H9 (cell line): Measurements from ENCODE around the gene TXLNG. TPM values are rescaled to one million over a fixed set of nuclear protein-coding genes. Genes with fewer than 3 reads are reported as not detected.

Source experiments
- DNase-seq: peaks from one replicate; pipeline ENCODE4 v3.0.0-alpha.2; 2017
- H2AFZ ChIP-seq: one replicate; pipeline ENCODE4 v1.6.1; 2013; ENCODE audit warnings: mild to moderate bottlenecking, low read length, control low read depth, moderate library complexity
- H2AK5ac ChIP-seq: 2 replicates; pipeline ENCODE4 v1.6.1; 2013; ENCODE audit warnings: low read length, control low read depth, mixed read lengths; ENCODE audit not compliant: insufficient read length
- H2BK120ac ChIP-seq: one replicate; pipeline ENCODE4 v1.6.1; 2013; ENCODE audit warnings: low read depth, mild to moderate bottlenecking, low read length, control low read depth, inconsistent platforms; ENCODE audit not compliant: poor library complexity, severe bottlenecking
- H2BK12ac ChIP-seq: 2 replicates; pipeline ENCODE4 v1.6.1; 2013; ENCODE audit warnings: low read length, control low read depth, mixed read lengths, low read depth; ENCODE audit not compliant: insufficient read length
- H2BK15ac ChIP-seq: 2 replicates; pipeline ENCODE4 v1.6.1; 2013; ENCODE audit warnings: low read depth, low read length, control low read depth
- H2BK20ac ChIP-seq: one replicate; pipeline ENCODE4 v1.6.1; 2013; ENCODE audit warnings: low read depth, mild to moderate bottlenecking, low read length, control low read depth, inconsistent platforms; ENCODE audit not compliant: poor library complexity, severe bottlenecking
- H2BK5ac ChIP-seq: 2 replicates; pipeline ENCODE4 v1.6.1; 2013; ENCODE audit warnings: low read length, control low read depth, mixed read lengths; ENCODE audit not compliant: insufficient read length
- H3K14ac ChIP-seq: 2 replicates; pipeline ENCODE4 v1.6.1; 2013; ENCODE audit warnings: low read length, control low read depth; ENCODE audit not compliant: insufficient read depth
- H3K18ac ChIP-seq: 2 replicates; pipeline ENCODE4 v1.6.1; 2013; ENCODE audit warnings: low read depth, mild to moderate bottlenecking, mixed read lengths, low read length, control low read depth; ENCODE audit not compliant: insufficient read length
- H3K23ac ChIP-seq: 2 replicates; pipeline ENCODE4 v1.6.1; 2013; ENCODE audit warnings: low read length, control low read depth, mixed read lengths, low read depth; ENCODE audit not compliant: insufficient read length
- H3K23me2 ChIP-seq: 2 replicates; pipeline ENCODE4 v1.6.1; 2013; ENCODE audit warnings: low read depth, mild to moderate bottlenecking, mixed read lengths, low read length, control low read depth; ENCODE audit not compliant: insufficient read length, poor library complexity, severe bottlenecking
- H3K27ac ChIP-seq: 2 replicates; pipeline ENCODE4 v1.5.1; 2013; ENCODE audit warnings: low read length, control low read depth, mixed read lengths, low read depth; ENCODE audit not compliant: insufficient read length
- H3K27me3 ChIP-seq: 2 replicates; pipeline ENCODE4 v1.6.1; 2013; ENCODE audit warnings: low read length, control low read depth, inconsistent platforms; ENCODE audit not compliant: insufficient read depth
- H3K4ac ChIP-seq: 2 replicates; pipeline ENCODE4 v1.6.1; 2013; ENCODE audit warnings: low read depth, mild to moderate bottlenecking, control low read depth, inconsistent platforms, low read length, moderate library complexity
- H3K4me1 ChIP-seq: 2 replicates; pipeline ENCODE4 v1.6.1; 2013; ENCODE audit warnings: low read length, control low read depth, inconsistent platforms; ENCODE audit not compliant: insufficient read depth
- H3K4me2 ChIP-seq: 2 replicates; pipeline ENCODE4 v1.6.1; 2013; ENCODE audit warnings: low read length, control low read depth, mixed read lengths; ENCODE audit not compliant: insufficient read length, insufficient read depth
- H3K56ac ChIP-seq: 2 replicates; pipeline ENCODE4 v1.6.1; 2013; ENCODE audit warnings: low read depth, mild to moderate bottlenecking, mixed read lengths, low read length, control low read depth; ENCODE audit not compliant: insufficient read length
- H3K79me1 ChIP-seq: 2 replicates; pipeline ENCODE4 v1.6.1; 2013; ENCODE audit warnings: low read depth, mild to moderate bottlenecking, moderate library complexity, low read length, control low read depth, inconsistent platforms; ENCODE audit not compliant: insufficient read depth, poor library complexity, severe bottlenecking
- H3K79me2 ChIP-seq: 2 replicates; pipeline ENCODE4 v1.6.1; 2013; ENCODE audit warnings: low read length, control low read depth, inconsistent platforms; ENCODE audit not compliant: insufficient read depth
- H3K9ac ChIP-seq: 2 replicates; pipeline ENCODE4 v1.6.1; 2013; ENCODE audit warnings: low read length, control low read depth, mixed read lengths; ENCODE audit not compliant: insufficient read length; ENCODE audit errors: extremely low read depth
- H3K9me3 ChIP-seq: one replicate; pipeline ENCODE4 v1.6.1; 2013; ENCODE audit warnings: low read depth, low read length, inconsistent platforms; ENCODE audit not compliant: control insufficient read depth
- H3T11ph ChIP-seq: one replicate; pipeline ENCODE4 v1.6.1; 2013; ENCODE audit warnings: mild to moderate bottlenecking, low read length, control low read depth, inconsistent platforms
- H4K20me1 ChIP-seq: one replicate; pipeline ENCODE4 v1.6.1; 2013; ENCODE audit not compliant: control insufficient read depth, insufficient read length, insufficient read depth
- H4K5ac ChIP-seq: 2 replicates; pipeline ENCODE4 v1.6.1; 2013; ENCODE audit warnings: low read depth, mild to moderate bottlenecking, mixed read lengths, low read length, control low read depth; ENCODE audit not compliant: insufficient read length
- H4K8ac ChIP-seq: replicated peaks from 2 replicates; pipeline ENCODE4 v1.6.1; 2013; ENCODE audit warnings: low read length, control low read depth, mixed read lengths, low read depth; ENCODE audit not compliant: insufficient read length
- H4K91ac ChIP-seq: 2 replicates; pipeline ENCODE4 v1.6.1; 2013; ENCODE audit warnings: low read depth, mild to moderate bottlenecking, moderate library complexity, mixed read lengths, low read length, control low read depth; ENCODE audit not compliant: insufficient read length
- H3K27ac Mint-ChIP-seq, 3 experiments: 2 replicates in 2 of 3; 3 replicates in 1 of 3; pipeline ENCODE4 v1.8.0; 2020 to 2021; ENCODE audit warnings: mixed read lengths in 3 of 3, mild to moderate bottlenecking in 1 of 3, moderate library complexity in 1 of 3
- H3K27me3 Mint-ChIP-seq: 2 replicates; pipeline ENCODE4 v1.8.0; 2021; ENCODE audit warnings: low read depth, mild to moderate bottlenecking, moderate library complexity, mixed read lengths
- H3K36me3 Mint-ChIP-seq, 3 experiments: 2 replicates in 2 of 3; 3 replicates in 1 of 3; pipeline ENCODE4 v1.8.0; 2020 to 2021; ENCODE audit warnings: low read depth in 3 of 3, mixed read lengths in 3 of 3; ENCODE audit not compliant: insufficient read depth in 1 of 3
- H3K4me1 Mint-ChIP-seq, 2 experiments: 2 replicates each; pipeline ENCODE4 v1.8.0; 2020; ENCODE audit warnings: mixed read lengths in 2 of 2
- H3K4me3 Mint-ChIP-seq, 2 experiments: 2 replicates in 1 of 2; 3 replicates in 1 of 2; pipeline ENCODE4 v1.8.0; 2020 to 2021; ENCODE audit warnings: mild to moderate bottlenecking in 2 of 2, mixed read lengths in 2 of 2, moderate library complexity in 1 of 2
- H3K9me3 Mint-ChIP-seq, 2 experiments: 2 replicates in 1 of 2; 3 replicates in 1 of 2; pipeline ENCODE4 v1.8.0; 2020; ENCODE audit warnings: mild to moderate bottlenecking in 2 of 2, mixed read lengths in 2 of 2, moderate library complexity in 1 of 2
- WGBS: extraction: QIAGEN DNeasy Blood & Tissue Kit; methylation state at CpG from one replicate; pipeline ENCODE4 v1.1.7; 2013; ENCODE audit warnings: missing lambda C conversion rate, low lambda C conversion rate, mixed read lengths; ENCODE audit not compliant: insufficient read length; ENCODE audit errors: extremely low coverage; 5-methylcytosine and 5-hydroxymethylcytosine counted together
- total RNA-seq: library from RNA; stranded (reverse); gene quantifications from 2 replicates; pipeline ENCODE4 v1.2.1, GENCODE V29; 2021
- TF ChIP-seq, protein P1 (sequence below): fragments of 200-600 bp; sonication (generic); conservative IDR thresholded peaks from 3 replicates; pipeline ENCODE4 v1.8.0; 2021; ENCODE audit warnings: antibody characterized with exemption, mild to moderate bottlenecking

The TXLNG gene
- total RNA-seq, 1 experiment from 2014 or later, result 90.7 TPM

DNA sequence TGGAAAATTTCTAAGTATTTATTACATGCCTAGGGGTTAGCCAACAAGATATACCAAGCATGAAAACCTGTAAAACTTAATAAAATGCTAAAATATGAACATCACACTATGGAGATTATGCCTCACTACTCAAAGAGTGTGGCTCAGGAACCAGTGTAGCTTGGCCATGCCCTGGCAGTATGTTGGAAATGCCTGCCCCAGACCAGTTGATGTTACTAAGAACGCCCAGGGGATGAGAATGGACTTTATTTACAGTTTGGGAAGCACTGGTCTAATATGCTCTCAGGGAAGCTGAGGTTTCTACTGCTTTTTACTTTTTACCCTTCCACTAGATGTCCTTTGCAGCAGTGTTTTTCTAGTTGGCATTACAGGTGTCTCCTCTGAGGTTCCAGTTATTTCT lies 23.7 kb upstream of the TXLNG start:
- H3K23ac ChIP-seq, result no peak overlapping the region
- peaks cover 0 to 2% of the 10 kb centered on the region in 2 experiments; a peak in 1 of 5 replicates for H3K9me3 Mint-ChIP-seq
- peak overlapping the region; percentile 55 to 88 (median 80); a peak in 3 of 7 replicates for H3K27ac Mint-ChIP-seq
- no peak overlapping the region for H2BK12ac ChIP-seq
- no peaks in the 10 kb centered on the region for H3K23me2 ChIP-seq
- TF ChIP-seq, protein P1, sequence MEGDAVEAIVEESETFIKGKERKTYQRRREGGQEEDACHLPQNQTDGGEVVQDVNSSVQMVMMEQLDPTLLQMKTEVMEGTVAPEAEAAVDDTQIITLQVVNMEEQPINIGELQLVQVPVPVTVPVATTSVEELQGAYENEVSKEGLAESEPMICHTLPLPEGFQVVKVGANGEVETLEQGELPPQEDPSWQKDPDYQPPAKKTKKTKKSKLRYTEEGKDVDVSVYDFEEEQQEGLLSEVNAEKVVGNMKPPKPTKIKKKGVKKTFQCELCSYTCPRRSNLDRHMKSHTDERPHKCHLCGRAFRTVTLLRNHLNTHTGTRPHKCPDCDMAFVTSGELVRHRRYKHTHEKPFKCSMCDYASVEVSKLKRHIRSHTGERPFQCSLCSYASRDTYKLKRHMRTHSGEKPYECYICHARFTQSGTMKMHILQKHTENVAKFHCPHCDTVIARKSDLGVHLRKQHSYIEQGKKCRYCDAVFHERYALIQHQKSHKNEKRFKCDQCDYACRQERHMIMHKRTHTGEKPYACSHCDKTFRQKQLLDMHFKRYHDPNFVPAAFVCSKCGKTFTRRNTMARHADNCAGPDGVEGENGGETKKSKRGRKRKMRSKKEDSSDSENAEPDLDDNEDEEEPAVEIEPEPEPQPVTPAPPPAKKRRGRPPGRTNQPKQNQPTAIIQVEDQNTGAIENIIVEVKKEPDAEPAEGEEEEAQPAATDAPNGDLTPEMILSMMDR, result no peak
- H3K27me3 Mint-ChIP-seq, result no peaks in the 10 kb centered on the region
- H3K79me1 ChIP-seq, result no peaks in the 10 kb centered on the region
- H3K9ac ChIP-seq, result no peak overlapping the region
- no CpG with 5 or more reads among the region's 1 CpG for WGBS
- H3K36me3 Mint-ChIP-seq, result peaks cover 14 to 38% (median 37%) of the 10 kb centered on the region in 3 experiments; a peak in 6 of 7 replicates
- no peak overlapping the region for H3T11ph ChIP-seq
- H2BK15ac ChIP-seq, result no peak overlapping the region
- H4K8ac ChIP-seq, result no peak overlapping the region
- no peaks in the 10 kb centered on the region for H3K4me1 ChIP-seq
- H3K14ac ChIP-seq, result no peak overlapping the region
- H3K18ac ChIP-seq, result no peak overlapping the region
- no peak overlapping the region for H3K4me2 ChIP-seq
- H3K4me1 Mint-ChIP-seq, result peaks cover 6 to 18% of the 10 kb centered on the region in 2 experiments; a peak in 3 of 4 replicates
- no peak for DNase-seq
- H2AFZ ChIP-seq, result no peak overlapping the region
- no peak overlapping the region for H2BK20ac ChIP-seq
- H3K4ac ChIP-seq, result no peak overlapping the region
- no peaks in the 10 kb centered on the region for H3K27me3 ChIP-seq
- H4K5ac ChIP-seq, result no peak overlapping the region
- H2BK120ac ChIP-seq, result no peak overlapping the region
- H3K27ac ChIP-seq, result no peak overlapping the region
- no peak overlapping the region for H3K4me3 Mint-ChIP-seq
- no peak overlapping the region for H2BK5ac ChIP-seq
- H2AK5ac ChIP-seq, result no peak overlapping the region
- H3K79me2 ChIP-seq, result no peaks in the 10 kb centered on the region
- no peaks in the 10 kb centered on the region for H3K9me3 ChIP-seq
- H3K56ac ChIP-seq, result no peak overlapping the region
- no peak overlapping the region for H4K91ac ChIP-seq
- no peaks in the 10 kb centered on the region for H4K20me1 ChIP-seq
